ENCODE results near the gene YEATS4. TPM values are rescaled to one million over a fixed set of nuclear protein-coding genes. Genes with fewer than 3 reads are reported as not detected.

YEATS4 gene
- total RNA-seq, 1 experiment from 2014 or later, result 37.1 TPM

DNA sequence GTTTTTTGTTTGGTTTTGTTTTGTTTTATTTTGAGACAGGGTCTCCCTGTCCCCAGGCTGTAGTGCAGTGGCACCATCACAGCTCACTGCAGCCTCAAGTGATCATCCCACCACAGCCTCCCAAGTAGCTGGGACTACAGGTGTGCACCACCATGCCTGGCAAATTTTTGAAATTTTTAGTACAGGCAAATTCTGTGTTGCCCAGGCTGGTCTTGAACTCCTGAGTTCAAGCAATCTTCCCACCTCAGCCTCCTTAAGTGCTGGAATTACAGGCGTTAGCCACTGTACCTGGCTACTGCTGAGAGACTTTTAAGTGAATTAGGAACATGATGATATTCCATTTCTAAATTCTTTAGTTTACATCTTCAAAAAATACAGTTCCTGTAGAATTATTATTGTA lies 8.8 kb upstream of the YEATS4 start (continued):
- TF ChIP-seq, protein P1, sequence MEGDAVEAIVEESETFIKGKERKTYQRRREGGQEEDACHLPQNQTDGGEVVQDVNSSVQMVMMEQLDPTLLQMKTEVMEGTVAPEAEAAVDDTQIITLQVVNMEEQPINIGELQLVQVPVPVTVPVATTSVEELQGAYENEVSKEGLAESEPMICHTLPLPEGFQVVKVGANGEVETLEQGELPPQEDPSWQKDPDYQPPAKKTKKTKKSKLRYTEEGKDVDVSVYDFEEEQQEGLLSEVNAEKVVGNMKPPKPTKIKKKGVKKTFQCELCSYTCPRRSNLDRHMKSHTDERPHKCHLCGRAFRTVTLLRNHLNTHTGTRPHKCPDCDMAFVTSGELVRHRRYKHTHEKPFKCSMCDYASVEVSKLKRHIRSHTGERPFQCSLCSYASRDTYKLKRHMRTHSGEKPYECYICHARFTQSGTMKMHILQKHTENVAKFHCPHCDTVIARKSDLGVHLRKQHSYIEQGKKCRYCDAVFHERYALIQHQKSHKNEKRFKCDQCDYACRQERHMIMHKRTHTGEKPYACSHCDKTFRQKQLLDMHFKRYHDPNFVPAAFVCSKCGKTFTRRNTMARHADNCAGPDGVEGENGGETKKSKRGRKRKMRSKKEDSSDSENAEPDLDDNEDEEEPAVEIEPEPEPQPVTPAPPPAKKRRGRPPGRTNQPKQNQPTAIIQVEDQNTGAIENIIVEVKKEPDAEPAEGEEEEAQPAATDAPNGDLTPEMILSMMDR (IDR thresholded peaks at IDR 0.05), result no peak
- TF ChIP-seq, protein P2, sequence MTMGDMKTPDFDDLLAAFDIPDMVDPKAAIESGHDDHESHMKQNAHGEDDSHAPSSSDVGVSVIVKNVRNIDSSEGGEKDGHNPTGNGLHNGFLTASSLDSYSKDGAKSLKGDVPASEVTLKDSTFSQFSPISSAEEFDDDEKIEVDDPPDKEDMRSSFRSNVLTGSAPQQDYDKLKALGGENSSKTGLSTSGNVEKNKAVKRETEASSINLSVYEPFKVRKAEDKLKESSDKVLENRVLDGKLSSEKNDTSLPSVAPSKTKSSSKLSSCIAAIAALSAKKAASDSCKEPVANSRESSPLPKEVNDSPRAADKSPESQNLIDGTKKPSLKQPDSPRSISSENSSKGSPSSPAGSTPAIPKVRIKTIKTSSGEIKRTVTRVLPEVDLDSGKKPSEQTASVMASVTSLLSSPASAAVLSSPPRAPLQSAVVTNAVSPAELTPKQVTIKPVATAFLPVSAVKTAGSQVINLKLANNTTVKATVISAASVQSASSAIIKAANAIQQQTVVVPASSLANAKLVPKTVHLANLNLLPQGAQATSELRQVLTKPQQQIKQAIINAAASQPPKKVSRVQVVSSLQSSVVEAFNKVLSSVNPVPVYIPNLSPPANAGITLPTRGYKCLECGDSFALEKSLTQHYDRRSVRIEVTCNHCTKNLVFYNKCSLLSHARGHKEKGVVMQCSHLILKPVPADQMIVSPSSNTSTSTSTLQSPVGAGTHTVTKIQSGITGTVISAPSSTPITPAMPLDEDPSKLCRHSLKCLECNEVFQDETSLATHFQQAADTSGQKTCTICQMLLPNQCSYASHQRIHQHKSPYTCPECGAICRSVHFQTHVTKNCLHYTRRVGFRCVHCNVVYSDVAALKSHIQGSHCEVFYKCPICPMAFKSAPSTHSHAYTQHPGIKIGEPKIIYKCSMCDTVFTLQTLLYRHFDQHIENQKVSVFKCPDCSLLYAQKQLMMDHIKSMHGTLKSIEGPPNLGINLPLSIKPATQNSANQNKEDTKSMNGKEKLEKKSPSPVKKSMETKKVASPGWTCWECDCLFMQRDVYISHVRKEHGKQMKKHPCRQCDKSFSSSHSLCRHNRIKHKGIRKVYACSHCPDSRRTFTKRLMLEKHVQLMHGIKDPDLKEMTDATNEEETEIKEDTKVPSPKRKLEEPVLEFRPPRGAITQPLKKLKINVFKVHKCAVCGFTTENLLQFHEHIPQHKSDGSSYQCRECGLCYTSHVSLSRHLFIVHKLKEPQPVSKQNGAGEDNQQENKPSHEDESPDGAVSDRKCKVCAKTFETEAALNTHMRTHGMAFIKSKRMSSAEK (CRISPR knock-in tag; IDR thresholded peaks at IDR 0.05; ENCODE audit: borderline replicate concordance), result no peak
- TF ChIP-seq SP1 (CRISPR knock-in tag; conservative IDR thresholded peaks at IDR 0.05) (no peak), CREM (CRISPR knock-in tag; IDR thresholded peaks at IDR 0.05) (no peak), ZBTB43 (CRISPR knock-in tag; IDR thresholded peaks at IDR 0.05) (no peak), AFF4 (CRISPR knock-in tag; IDR thresholded peaks at IDR 0.05; ENCODE audit: borderline replicate concordance) (no peak), RORB (CRISPR knock-in tag; IDR thresholded peaks at IDR 0.05) (no peak), ZNF396 (CRISPR knock-in tag; IDR thresholded peaks at IDR 0.05; ENCODE audit: borderline replicate concordance) (no peak)
- TF ChIP-seq, protein P3, sequence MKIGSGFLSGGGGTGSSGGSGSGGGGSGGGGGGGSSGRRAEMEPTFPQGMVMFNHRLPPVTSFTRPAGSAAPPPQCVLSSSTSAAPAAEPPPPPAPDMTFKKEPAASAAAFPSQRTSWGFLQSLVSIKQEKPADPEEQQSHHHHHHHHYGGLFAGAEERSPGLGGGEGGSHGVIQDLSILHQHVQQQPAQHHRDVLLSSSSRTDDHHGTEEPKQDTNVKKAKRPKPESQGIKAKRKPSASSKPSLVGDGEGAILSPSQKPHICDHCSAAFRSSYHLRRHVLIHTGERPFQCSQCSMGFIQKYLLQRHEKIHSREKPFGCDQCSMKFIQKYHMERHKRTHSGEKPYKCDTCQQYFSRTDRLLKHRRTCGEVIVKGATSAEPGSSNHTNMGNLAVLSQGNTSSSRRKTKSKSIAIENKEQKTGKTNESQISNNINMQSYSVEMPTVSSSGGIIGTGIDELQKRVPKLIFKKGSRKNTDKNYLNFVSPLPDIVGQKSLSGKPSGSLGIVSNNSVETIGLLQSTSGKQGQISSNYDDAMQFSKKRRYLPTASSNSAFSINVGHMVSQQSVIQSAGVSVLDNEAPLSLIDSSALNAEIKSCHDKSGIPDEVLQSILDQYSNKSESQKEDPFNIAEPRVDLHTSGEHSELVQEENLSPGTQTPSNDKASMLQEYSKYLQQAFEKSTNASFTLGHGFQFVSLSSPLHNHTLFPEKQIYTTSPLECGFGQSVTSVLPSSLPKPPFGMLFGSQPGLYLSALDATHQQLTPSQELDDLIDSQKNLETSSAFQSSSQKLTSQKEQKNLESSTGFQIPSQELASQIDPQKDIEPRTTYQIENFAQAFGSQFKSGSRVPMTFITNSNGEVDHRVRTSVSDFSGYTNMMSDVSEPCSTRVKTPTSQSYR (CRISPR knock-in tag; IDR thresholded peaks at IDR 0.05), result no peak
- TF ChIP-seq, protein P4, sequence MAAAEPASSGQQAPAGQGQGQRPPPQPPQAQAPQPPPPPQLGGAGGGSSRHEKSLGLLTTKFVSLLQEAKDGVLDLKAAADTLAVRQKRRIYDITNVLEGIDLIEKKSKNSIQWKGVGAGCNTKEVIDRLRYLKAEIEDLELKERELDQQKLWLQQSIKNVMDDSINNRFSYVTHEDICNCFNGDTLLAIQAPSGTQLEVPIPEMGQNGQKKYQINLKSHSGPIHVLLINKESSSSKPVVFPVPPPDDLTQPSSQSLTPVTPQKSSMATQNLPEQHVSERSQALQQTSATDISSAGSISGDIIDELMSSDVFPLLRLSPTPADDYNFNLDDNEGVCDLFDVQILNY (CRISPR knock-in tag; IDR thresholded peaks at IDR 0.05), result no peak
